ENCODE measurements around the gene SS18L1.

Gene SS18L1

GRCh38 chr20:62123450-62124118, 20.0 kb upstream of the SS18L1 start:
- H3K36me3 ChIP-seq (replicated peaks): peaks cover 43% of the 10 kb centered on the region
- in situ Hi-C loops (cut with MboI; ENCODE audit: low sequenced_read_pairs): loop anchor here (5.0 kb wide), 1 partner anchor 61 kb away; no protein-coding TSS in a partner anchor

GRCh38 chr20:62126141-62126540, 17.4 kb upstream of the SS18L1 start:
- Histone ChIP-seq H3K9me3 (no peaks in the 10 kb centered on the region), H3K36me3 (replicated peaks) (peaks cover 69% of the 10 kb centered on the region), H3K27me3 (ENCODE audit: low read depth) (no peaks in the 10 kb centered on the region), H3K4me3 (no peak overlapping the region), H3K4me1 (peaks cover 7% of the 10 kb centered on the region; the same call in 1 of the 2 replicates)
- no peak for DNase-seq (ENCODE audit: low spot score in 2 of 2)
- in situ Hi-C loops (cut with MboI; ENCODE audit: low sequenced_read_pairs): no loop called here

More at GRCh38 chr20:62123450-62124118, 20.0 kb upstream of the SS18L1 start:
- DNase-seq (ENCODE audit: low spot score in 2 of 2): peak in 1 of 2 experiments; percentile 41
- Histone ChIP-seq H3K4me3 (peak overlapping the region; percentile 47), H3K4me1 (peaks cover 8% of the 10 kb centered on the region; the same call in 1 of the 2 replicates), H3K9me3 (no peaks in the 10 kb centered on the region), H3K27me3 (ENCODE audit: low read depth) (no peaks in the 10 kb centered on the region)

DNA sequence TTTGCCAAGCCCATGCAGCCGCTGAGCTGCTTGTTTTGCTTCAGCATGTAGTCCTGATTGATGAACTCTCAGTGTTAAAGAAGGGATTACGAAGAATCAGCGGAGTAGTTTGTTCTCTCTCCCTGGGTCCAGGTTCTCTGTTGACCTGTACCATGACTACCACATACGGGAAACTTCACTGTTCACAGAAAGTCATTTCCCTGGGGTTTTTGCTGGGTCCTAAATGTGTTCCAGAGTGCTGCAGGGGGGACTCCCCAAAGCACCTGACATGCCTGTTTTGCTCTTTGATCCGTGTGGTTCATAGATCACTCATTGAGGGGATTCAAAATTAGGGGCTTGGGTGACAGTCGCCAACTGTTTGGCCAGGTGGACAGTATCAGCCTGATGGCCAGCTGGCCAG, 15.8 kb upstream of the SS18L1 start:
- Histone ChIP-seq H3K4me3 (no peak overlapping the region), H3K9me3 (no peaks in the 10 kb centered on the region), H3K36me3 (replicated peaks) (peaks cover 85% of the 10 kb centered on the region), H3K27me3 (ENCODE audit: low read depth) (no peaks in the 10 kb centered on the region), H3K4me1 (peaks cover 6% of the 10 kb centered on the region; the same call in 1 of the 2 replicates)
- in situ Hi-C loops (cut with MboI; ENCODE audit: low sequenced_read_pairs): no loop called here
- no peak for DNase-seq (ENCODE audit: low spot score in 2 of 2)

DNA sequence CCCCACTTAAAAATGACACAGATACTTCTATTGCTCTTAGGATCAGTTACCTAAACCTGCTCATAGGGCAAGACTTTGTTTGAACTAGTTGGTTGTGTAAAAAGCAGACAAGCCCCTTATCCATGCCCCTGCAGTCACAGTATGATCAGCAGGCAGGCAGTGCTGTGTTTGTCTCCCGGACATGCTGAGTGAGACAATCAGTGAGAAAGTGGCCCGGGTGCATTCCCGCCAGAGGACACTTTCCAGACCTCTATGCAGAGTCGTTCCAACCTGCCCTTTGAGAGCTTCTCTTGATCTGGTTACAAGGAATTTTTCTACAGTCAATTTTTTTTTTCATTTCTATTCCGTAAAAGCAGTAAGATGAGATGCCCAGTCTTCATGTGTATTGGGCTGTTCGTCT, 15.1 kb upstream of the SS18L1 start:
- in situ Hi-C loops (cut with MboI; ENCODE audit: low sequenced_read_pairs): no loop called here

DNA sequence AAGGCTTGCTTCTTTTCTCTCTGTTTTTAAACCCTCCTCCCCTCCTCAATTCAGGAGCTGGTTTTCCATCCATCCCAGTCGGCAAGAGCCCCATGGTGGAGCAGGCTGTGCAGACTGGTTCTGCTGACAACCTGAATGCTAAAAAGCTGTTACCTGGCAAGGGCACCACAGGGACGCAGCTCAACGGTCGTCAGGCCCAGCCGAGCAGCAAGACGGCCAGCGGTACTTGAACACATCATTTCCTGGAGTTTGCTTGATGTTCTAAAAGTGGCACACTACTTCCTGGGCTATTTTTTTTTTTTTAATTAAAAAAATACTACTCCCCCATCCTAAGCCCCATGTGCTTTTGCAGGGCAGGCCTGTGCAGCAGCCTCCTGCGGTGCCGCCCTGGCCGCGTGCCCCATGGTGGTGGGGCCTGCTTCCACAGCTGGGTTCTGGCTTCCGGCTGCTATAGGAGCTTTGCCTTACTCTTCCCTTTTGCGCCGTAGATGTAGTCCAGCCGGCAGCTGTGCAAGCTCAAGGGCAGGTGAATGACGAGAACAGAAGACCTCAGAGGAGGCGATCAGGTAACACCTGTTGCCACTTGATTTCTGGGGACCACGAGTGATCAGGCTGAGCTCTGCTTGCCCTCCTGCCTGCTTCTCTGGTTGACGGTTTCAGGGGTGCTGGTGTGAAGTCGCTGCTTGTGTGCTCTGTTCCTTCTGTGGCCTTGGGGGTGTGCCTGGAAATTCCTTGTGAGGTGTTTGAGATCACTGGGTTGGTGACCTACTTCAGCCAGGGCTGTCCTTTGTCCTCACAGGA, 13.6 kb upstream of the SS18L1 start:
- in situ Hi-C loops (cut with MboI; ENCODE audit: low sequenced_read_pairs): no loop called here
- Histone ChIP-seq H3K4me1 (no peaks in the 10 kb centered on the region), H3K27me3 (ENCODE audit: low read depth) (no peaks in the 10 kb centered on the region), H3K9me3 (no peaks in the 10 kb centered on the region), H3K4me3 (no peak overlapping the region), H3K36me3 (replicated peaks) (peaks cover 95% of the 10 kb centered on the region)
- DNase-seq (ENCODE audit: low spot score in 2 of 2): no peak

More for the DNA sequence above, 15.1 kb upstream of the SS18L1 start:
- no peak for DNase-seq (ENCODE audit: low spot score in 2 of 2)
- Histone ChIP-seq H3K4me3 (no peak overlapping the region), H3K4me1 (peaks cover 3% of the 10 kb centered on the region; the same call in 1 of the 2 replicates), H3K9me3 (no peaks in the 10 kb centered on the region), H3K27me3 (ENCODE audit: low read depth) (no peaks in the 10 kb centered on the region), H3K36me3 (replicated peaks) (peaks cover 92% of the 10 kb centered on the region)

- Histone ChIP-seq H3K9me3 (no peaks in the 10 kb centered on the region), H3K4me1 (no peaks in the 10 kb centered on the region), H3K36me3 (replicated peaks) (peaks cover 96% of the 10 kb centered on the region), H3K4me3 (no peak overlapping the region), H3K27me3 (ENCODE audit: low read depth) (no peaks in the 10 kb centered on the region)
- in situ Hi-C loops (cut with MboI; ENCODE audit: low sequenced_read_pairs): no loop called here
- no peak for DNase-seq (ENCODE audit: low spot score in 2 of 2)
Measured at GRCh38 chr20:62131560-62132320, 11.8 kb upstream of the SS18L1 start.

- no peaks in the 10 kb centered on the region for H3K9me3 ChIP-seq
- peaks cover 96% of the 10 kb centered on the region for H3K36me3 ChIP-seq (replicated peaks)
- no peak overlapping the region for H3K4me3 ChIP-seq
- no peaks in the 10 kb centered on the region for H3K4me1 ChIP-seq
- no peak for DNase-seq (ENCODE audit: low spot score in 2 of 2)
- no peaks in the 10 kb centered on the region for H3K27me3 ChIP-seq (ENCODE audit: low read depth)
- in situ Hi-C loops (cut with MboI; ENCODE audit: low sequenced_read_pairs): no loop called here
Measured at GRCh38 chr20:62132421-62132820, 11.1 kb upstream of the SS18L1 start.

DNA sequence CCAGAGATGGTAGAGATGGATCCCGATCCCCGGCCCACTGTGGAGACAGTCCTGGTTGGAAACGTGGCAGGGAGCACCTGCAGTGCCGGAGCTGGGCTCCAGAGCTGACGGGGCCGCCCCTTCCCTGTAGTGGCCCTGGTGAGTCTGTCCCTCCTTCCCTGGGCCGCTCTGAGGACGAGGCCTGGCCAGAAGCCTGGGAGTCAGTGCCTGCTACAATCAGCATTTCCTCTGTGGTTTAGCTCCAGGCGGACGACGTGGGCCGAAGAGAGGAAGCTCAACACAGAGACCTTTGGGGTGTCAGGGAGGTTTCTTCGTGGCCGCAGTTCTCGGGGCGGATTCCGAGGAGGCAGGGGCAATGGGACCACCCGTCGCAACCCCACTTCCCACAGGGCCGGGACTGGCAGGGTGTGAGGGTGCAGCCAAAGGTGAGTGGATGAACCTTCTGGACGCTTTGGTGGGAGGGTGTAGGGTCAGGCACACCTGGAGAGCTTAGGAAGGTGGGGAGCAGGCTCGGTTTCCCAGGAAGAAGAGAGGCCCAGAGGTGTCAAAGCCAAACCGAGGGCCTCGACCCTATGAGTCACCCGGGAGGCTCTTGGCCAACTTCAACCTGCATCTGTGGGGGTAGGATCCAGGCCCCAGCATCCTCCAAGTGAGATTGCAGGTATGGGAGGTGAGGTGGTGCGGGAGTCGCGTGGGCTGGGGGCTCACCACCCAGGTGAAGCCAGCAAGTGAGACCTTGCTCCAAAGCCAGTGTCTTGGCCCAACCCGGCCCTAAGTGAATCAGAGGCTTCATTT, 10.3 kb upstream of the SS18L1 start:
- DNase-seq (ENCODE audit: low spot score in 2 of 2): no peak
- Histone ChIP-seq H3K9me3 (no peaks in the 10 kb centered on the region), H3K27me3 (ENCODE audit: low read depth) (no peaks in the 10 kb centered on the region), H3K36me3 (replicated peaks) (peaks cover 96% of the 10 kb centered on the region), H3K4me1 (no peaks in the 10 kb centered on the region), H3K4me3 (no peak overlapping the region)
- in situ Hi-C loops (cut with MboI; ENCODE audit: low sequenced_read_pairs): no loop called here

DNA sequence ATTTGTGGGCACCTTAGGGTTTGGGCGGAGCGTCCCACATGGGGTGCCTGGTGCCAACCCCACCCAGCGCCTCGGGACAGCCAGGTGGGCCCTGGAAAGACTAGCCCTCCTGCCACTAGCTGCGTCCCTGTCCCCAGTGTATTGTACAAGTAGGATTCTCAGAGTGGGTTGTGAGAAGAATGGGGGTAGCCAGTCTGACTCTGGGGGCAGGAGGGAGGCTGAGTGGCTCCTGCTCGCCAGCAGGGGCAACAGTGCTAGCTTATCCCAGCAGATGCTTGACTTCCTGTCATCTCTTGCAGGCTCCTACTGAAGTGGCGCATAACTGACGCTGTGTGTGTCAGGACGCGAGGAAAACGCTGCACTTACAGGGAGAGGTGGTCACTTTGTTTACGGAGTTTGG, 9.7 kb upstream of the SS18L1 start:
- in situ Hi-C loops (cut with MboI; ENCODE audit: low sequenced_read_pairs): no loop called here

GRCh38 chr20:62134735-62135231, 8.8 kb upstream of the SS18L1 start:
- Histone ChIP-seq H3K36me3 (replicated peaks) (peaks cover 96% of the 10 kb centered on the region), H3K27me3 (ENCODE audit: low read depth) (no peaks in the 10 kb centered on the region), H3K4me3 (no peak overlapping the region), H3K9me3 (no peaks in the 10 kb centered on the region), H3K4me1 (no peaks in the 10 kb centered on the region)
- in situ Hi-C loops (cut with MboI; ENCODE audit: low sequenced_read_pairs): no loop called here
- no peak for DNase-seq (ENCODE audit: low spot score in 2 of 2)

More for the DNA sequence above, 9.7 kb upstream of the SS18L1 start:
- Histone ChIP-seq H3K27me3 (ENCODE audit: low read depth) (no peaks in the 10 kb centered on the region), H3K4me1 (no peaks in the 10 kb centered on the region), H3K36me3 (replicated peaks) (peaks cover 96% of the 10 kb centered on the region), H3K9me3 (no peaks in the 10 kb centered on the region), H3K4me3 (no peak overlapping the region)
- no peak for DNase-seq (ENCODE audit: low spot score in 2 of 2)

- in situ Hi-C loops (cut with MboI; ENCODE audit: low sequenced_read_pairs): no loop called here
- no peak for DNase-seq (ENCODE audit: low spot score in 2 of 2)
- H3K36me3 ChIP-seq (replicated peaks): peaks cover 96% of the 10 kb centered on the region
- H3K4me3 ChIP-seq: no peak overlapping the region
- H3K9me3 ChIP-seq: no peaks in the 10 kb centered on the region
- no peaks in the 10 kb centered on the region for H3K27me3 ChIP-seq (ENCODE audit: low read depth)
- H3K4me1 ChIP-seq: no peaks in the 10 kb centered on the region
Measured at GRCh38 chr20:62135573-62136266, 7.8 kb upstream of the SS18L1 start.

DNA sequence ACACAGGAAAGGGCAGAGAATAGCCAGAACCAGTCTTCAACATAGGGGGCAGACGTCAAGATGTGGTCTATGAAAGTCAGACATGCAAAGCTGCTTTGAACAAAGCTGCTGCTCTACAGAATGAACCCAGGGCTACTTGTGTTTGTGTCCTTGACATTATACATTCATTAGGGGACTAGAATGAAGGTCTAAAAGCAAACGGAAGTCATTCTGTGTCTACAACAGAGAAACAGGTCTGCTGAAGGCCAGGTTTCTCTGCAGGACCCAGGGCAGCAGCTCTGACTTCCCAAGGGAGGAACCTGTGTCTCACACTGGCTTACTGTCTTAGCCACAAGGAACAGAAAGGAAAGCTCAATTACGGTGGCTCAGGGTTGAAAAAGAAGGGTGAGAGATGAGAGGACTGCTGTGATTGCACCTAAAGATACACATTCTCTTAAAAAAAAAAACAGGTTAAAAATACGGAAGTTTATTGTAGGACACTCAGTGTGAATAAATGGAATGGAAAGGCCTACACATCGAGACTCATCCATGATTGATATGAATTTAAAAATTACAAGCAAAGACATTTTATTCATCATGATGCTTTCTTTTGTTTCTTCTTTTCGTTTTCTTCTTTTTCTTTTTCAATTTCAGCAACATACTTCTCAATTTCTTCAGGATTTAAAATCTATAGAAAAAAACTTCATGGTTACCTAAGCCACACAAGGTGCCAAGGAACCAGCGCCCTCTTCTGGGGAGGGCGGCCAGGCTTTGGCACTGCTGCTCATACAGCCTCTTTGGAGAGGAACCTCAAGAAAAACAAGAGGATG, 7.1 kb upstream of the SS18L1 start:
- in situ Hi-C loops (cut with MboI; ENCODE audit: low sequenced_read_pairs): no loop called here
- H3K4me1 ChIP-seq: peaks cover 4% of the 10 kb centered on the region
- no peaks in the 10 kb centered on the region for H3K9me3 ChIP-seq
- DNase-seq (ENCODE audit: low spot score in 2 of 2): peak in 1 of 2 experiments; percentile 69
- H3K27me3 ChIP-seq (ENCODE audit: low read depth): no peaks in the 10 kb centered on the region
- peaks cover 96% of the 10 kb centered on the region for H3K36me3 ChIP-seq (replicated peaks)
- no peak overlapping the region for H3K4me3 ChIP-seq
